ENCODE data around the gene PDE4D. TPM values are rescaled to one million over a fixed set of nuclear protein-coding genes. Genes with fewer than 3 reads are reported as not detected.
"Not testable (repeated sequence)": the region's sequence is repeated elsewhere in the genome, so short reads cannot be mapped to it uniquely, and the experiment has no call there.

Gene PDE4D
- total RNA-seq, 1 donor from 2014 or later, result 7.3 TPM

- ATAC-seq, result no peak
Observed at GRCh38 chr5:59577485-59577884, 316.0 kb downstream of the PDE4D start.

GRCh38 chr5:59575648-59576445, 317.7 kb downstream of the PDE4D start:
- ATAC-seq, result peak; percentile 11

DNA sequence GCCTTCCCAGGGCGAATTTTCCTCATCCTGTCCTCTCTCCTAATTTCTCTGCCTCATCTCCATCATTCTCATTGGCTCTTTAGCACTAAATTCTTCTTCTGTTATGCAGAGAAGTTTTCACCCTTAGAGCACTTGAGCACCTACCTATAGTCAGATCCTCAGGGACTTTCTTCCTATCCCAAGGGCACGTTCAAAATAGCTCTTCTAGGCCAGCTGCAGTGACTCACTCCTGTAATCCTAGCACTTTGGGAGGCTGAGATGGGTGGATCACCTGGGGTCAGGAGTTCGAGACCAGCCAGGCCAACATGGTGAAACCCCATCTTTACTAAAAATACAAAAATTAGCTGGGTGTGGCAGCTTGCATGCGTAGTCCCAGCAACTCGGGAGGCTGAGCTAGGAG, 320.0 kb downstream of the PDE4D start:
- not testable (repeated sequence) for ATAC-seq

DNA sequence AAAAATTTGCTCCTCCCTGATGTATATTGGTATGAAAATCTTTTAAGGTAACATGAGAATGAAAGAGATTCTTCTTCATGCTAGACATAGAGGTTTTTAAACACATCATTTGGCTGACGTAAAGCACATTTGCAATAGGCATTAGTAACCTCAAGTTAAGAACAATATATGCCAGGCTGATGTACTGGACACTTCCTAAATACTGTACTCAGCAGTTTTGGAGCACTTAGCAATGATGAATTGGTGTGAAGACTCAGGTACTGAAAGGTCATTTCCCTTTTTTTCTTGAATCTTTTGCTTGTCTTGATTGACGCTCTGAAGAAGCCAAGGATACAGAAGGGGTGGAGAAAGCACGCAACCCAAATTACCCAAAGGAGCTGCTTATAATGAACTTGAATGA, 322.5 kb downstream of the PDE4D start:
- ATAC-seq, result no peak

GRCh38 chr5:59569608-59570334, 323.8 kb downstream of the PDE4D start:
- no peak for ATAC-seq

DNA sequence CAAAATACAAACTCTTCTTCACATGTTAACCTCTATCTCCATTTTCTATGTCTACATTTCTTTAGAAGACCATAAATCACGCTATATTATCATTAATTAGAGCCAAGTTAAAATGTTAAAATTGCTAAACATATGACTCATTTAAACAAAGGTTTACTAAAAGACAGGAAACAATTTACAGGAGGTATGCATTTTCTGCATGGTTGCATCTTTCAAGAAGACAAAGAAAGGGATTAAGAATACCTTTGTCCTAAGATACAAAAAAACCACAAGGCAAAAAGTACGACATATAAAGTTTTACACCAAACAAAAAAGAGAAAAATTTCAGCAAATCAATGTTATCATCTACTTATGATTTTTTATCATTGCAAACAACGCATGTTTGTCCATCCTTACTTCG, 324.4 kb downstream of the PDE4D start:
- ATAC-seq, result no peak

- no peak for ATAC-seq
Observed at GRCh38 chr5:59568161-59568560, 325.4 kb downstream of the PDE4D start.

DNA sequence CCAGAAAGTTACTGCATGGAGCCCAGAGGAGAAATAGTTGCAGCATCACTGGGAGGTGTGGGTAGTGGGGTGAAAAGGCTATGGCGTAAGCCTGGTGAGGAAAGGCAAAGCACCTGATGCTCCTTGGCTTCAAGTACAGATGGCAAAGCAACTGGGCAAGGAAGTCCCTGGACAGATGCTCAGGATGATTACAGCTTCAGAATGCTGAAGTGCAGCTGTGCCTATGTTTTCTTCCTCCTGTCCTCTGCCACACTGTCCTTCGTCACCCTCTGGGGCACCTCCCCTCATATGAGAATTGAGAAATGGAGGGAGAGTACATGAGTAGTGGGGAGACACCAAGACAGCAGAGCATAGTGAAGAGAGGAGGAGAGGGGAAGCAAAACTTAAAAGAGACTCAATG, 328.0 kb downstream of the PDE4D start:
- no peak for ATAC-seq

DNA sequence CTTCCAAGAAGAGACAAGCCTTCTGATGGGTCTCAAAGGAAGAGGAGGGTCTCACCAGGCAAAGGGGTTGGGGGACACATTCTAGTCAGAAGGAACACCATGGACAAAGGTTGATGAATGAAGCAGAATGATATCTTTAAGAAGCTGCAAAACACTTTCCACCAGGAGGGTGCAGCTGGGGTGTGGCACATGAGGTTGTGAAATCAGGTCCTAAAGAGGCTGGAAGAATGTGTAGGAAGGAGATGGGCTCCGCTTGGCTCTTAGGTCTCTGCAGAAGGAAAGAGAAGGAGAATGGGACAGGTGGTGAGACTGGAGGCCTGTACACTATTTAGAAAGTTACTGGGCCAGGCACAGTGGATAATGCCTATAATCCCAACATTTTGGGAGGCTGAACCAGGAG, 328.6 kb downstream of the PDE4D start:
- no peak for ATAC-seq

DNA sequence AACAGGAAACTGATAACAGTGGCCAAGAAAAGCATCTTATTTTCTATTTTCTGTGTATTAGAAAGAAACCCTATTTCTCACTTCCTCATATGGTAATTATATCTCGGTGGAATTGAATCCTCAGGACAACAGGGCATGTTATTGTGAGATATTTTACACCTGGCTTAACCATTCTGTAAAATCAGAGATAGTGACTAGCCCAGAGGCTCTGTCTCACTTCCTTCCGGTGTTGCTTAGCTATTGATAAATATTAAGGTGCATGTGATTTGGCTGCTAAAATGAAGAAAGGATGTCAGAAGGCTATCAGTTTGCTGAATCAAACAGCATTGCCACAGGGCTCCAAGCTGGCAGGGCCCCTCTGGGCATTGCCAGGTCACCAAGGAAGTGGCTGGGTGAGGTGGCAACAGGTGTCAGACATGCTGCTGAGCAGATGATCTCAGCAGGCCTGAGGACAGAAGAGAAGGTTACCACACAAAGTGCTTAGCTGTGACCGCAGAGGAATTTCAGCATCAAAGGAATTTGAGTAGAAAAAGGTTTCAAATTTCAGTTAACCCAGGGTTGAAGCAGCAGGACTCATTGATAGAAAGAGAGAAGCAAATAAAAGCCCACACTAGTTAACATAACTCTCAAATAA, 330.7 kb downstream of the PDE4D start:
- peak; percentile 64 for ATAC-seq

DNA sequence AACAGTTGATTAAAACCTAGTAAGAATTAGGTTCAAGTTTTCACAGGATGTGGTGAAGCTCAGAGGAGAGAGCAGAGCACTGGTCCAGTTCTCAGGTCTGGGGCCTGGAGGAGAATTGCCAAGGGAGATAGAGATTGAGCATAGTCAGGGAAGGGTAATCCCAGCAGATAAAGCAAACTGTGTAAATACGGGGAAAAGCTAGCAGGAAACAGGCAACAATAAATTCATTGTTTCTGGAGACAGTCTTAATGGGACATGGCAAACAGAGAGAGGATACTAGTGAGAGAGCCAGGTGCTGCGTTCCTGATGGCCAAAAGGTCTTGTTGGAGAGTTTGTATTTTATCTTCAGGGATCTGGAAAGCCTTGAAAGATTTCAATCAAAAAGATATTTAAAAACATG, 333.0 kb downstream of the PDE4D start:
- no peak for ATAC-seq

DNA sequence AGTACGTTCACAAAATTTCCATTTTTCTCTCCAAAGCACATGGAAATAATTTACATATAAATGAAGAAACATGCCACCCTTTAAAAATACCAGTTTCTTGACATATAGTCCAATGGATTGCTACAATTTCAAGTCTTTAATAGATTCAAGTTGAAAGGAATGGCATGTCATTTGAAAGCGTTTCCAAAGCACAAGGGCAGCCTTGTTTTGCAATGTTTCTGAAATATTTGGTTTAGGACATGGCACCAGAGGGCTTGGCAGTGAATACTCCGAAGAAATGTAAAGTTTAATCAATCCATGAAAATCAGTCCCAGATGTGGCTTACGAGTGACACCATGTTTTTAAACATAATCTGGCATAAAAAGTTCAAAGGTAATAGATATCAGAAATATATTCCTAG, 333.7 kb downstream of the PDE4D start:
- no peak for ATAC-seq

- no peak for ATAC-seq
Observed at GRCh38 chr5:59559323-59559722, 334.2 kb downstream of the PDE4D start.

- ATAC-seq, result no peak
Observed at GRCh38 chr5:59558501-59558900, 335.0 kb downstream of the PDE4D start.

DNA sequence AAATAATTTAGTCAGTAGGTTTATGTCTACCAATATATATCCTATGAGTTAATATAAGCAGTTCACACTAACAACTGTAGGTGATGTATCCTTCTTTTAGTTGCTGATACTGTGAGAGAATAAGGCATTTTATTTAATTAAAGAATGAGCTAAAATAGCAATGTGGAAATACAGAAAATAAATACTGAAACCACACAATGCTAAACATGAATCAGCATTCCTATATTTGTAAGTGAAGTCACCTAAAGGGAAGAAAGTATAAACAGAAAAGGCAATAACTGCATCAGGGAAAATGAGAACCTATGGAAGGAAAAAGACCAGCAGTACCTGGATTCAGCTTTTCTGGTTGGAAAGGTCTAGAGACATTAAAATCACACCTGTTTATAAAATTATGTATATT, 336.0 kb downstream of the PDE4D start:
- ATAC-seq, result no peak

DNA sequence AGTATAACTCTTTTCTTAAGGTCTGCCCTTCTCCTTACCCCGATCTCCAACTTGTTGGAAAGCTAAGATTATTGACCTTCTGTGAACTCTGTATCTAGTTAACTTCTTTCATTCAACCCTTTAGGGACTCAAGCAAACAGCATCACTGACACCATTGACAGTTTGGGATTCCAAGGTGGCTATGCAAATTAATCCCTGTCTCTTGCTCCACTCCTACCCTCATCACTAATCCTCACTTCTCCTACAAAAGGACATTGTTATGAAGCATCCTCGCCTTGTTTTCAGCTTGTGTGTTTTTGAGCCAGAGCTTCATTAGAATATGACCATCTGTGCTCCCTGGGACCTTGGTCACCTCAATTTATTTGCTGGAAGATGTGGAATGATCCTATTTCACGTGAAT, 337.9 kb downstream of the PDE4D start:
- no peak for ATAC-seq

GRCh38 chr5:59554501-59554900, 339.0 kb downstream of the PDE4D start:
- no peak for ATAC-seq

- ATAC-seq, result no peak
Observed at GRCh38 chr5:59553992-59554391, 339.5 kb downstream of the PDE4D start.

DNA sequence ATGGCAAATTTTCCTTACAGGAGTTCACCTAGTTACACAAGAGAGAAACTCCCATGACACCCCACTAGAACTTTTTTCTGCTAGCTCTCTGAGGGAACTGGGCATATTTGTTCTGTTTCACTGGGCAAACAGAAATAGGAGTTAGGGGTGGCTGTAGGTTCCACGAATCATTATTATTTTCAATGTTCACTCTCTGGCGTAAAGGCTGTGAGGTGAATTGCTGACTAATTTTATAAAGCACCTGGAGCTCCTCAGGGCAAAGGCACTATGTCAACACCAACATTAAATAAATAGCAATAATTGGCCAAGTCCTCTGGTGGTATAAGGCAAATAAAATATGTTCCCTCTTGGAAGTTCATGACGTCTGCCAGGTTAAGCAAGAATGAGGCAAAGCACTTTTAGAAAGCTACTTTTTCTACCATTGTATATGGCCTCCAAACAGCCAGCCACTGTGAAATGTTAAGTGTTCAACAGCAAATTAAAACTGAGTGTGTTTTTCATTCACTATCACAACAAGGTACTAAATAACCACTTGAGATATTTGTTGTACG, 344.6 kb downstream of the PDE4D start:
- ATAC-seq, result peak; percentile 48

DNA sequence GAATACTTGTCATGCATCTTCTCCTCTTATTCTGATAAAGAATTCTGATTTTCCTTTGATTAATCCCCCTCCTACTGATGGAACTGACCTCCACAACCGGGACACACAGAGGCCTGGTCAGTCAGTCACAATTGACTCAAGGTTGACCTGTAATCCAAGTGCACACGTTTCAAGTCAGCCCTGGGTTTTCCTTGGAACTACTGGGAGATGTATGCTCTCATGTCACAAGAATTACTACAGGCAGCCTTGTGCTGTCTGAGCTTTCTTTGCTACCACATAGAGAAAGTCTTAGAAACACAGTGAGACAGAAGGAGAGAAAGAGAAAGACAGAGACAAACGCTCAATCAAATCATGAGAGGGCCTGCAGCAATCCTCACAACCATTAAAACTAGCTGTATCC, 345.8 kb downstream of the PDE4D start:
- no peak for ATAC-seq

- ATAC-seq, result no peak
Observed at GRCh38 chr5:59544573-59544972, 349.0 kb downstream of the PDE4D start.

GRCh38 chr5:59543821-59544442, 349.6 kb downstream of the PDE4D start:
- ATAC-seq, result no peak
